A673 (cell line): ENCODE data around the gene KRAS. TPM values are rescaled to one million over a fixed set of nuclear protein-coding genes. Genes with fewer than 3 reads are reported as not detected.

Experiments
- BruUV-seq: library from RNA; stranded (reverse); fragments of 400-500 nt; replicated peaks from 2 replicates; lab custom pipeline; 2021; lab: Mats Ljungman, UMichigan
- CTCF ChIA-PET: fragments of 300-600 bp; sonication (Branson Sonifier 250); formaldehyde crosslinking; loops from one replicate; lab custom pipeline; 2022; ENCODE audit warnings: antibody characterized with exemption; lab: Charles Lee
- POLR2A ChIA-PET: fragments of 300-600 bp; sonication (Branson Sonifier 250); formaldehyde crosslinking; loops from one replicate; lab custom pipeline; 2022; ENCODE audit warnings: antibody characterized with exemption; ENCODE audit not compliant: low non-redundant PET; lab: Charles Lee
- DNase-seq: peaks from one replicate; pipeline ENCODE4 v3.0.0-alpha.2; 2015; ENCODE audit warnings: low spot score
- H3K27ac ChIP-seq: fragments of 200-600 bp; sonication (generic); 2 replicates; pipeline ENCODE4 v1.5.1; 2016; ENCODE audit warnings: mixed run types, low read depth, mild to moderate bottlenecking, mixed read lengths, antibody characterized with exemption, low read length; ENCODE audit not compliant: poor library complexity, severe bottlenecking
- H3K27me3 ChIP-seq: fragments of 200-600 bp; sonication (generic); replicated peaks from 2 replicates; pipeline ENCODE4 v1.6.1; 2017; ENCODE audit warnings: mixed run types, low read depth, mild to moderate bottlenecking, mixed read lengths, antibody characterized with exemption, low read length; ENCODE audit not compliant: insufficient read depth, poor library complexity
- H3K36me3 ChIP-seq: fragments of 200-600 bp; sonication (generic); 2 replicates; pipeline ENCODE4 v1.6.1; 2016; ENCODE audit warnings: mixed run types, mild to moderate bottlenecking, mixed read lengths, antibody characterized with exemption, low read length; ENCODE audit not compliant: insufficient read depth, poor library complexity, severe bottlenecking
- H3K4me1 ChIP-seq: fragments of 200-600 bp; sonication (generic); 2 replicates; pipeline ENCODE4 v1.6.1; 2017; ENCODE audit warnings: mixed run types, mild to moderate bottlenecking, mixed read lengths, antibody characterized with exemption, low read length; ENCODE audit not compliant: insufficient read depth, poor library complexity, severe bottlenecking
- H3K4me3 ChIP-seq: fragments of 200-600 bp; sonication (generic); 2 replicates; pipeline ENCODE4 v1.5.1; 2016; ENCODE audit warnings: low read depth, mixed run types, mild to moderate bottlenecking, mixed read lengths, low read length; ENCODE audit not compliant: poor library complexity, severe bottlenecking
- H3K9me3 ChIP-seq: fragments of 200-600 bp; sonication (generic); 2 replicates; pipeline ENCODE4 v1.6.1; 2016; ENCODE audit warnings: mixed run types, low read depth, mild to moderate bottlenecking, mixed read lengths, antibody characterized with exemption, low read length; ENCODE audit not compliant: poor library complexity, severe bottlenecking
- EZH2 ChIP-seq: fragments of 200-600 bp; sonication (generic); IDR thresholded peaks from 2 replicates; pipeline ENCODE4 v1.6.1; 2017; ENCODE audit warnings: borderline replicate concordance, low read depth, mild to moderate bottlenecking, mixed read lengths, antibody characterized with exemption, low read length; ENCODE audit not compliant: poor library complexity, severe bottlenecking
- intact Hi-C: fragments of 100-400 bp; cut with micrococcal nuclease; formaldehyde crosslinking; loops from one replicate; pipeline ENCODE4 v1.10.0; 2022; ENCODE audit not compliant: unreplicated experiment
- total RNA-seq: library from RNA; stranded (reverse); gene quantifications from 2 replicates; pipeline ENCODE4 v1.2.3, GENCODE V29; 2021
- TF ChIP-seq, protein P1 (sequence below): fragments of 300-800, 200-600 bp; sonication (generic); conservative IDR thresholded peaks from 2 replicates; pipeline ENCODE4 v1.5.1; 2017; ENCODE audit warnings: low read depth, mild to moderate bottlenecking, antibody characterized with exemption, low read length, moderate library complexity, mixed read lengths

KRAS gene
- total RNA-seq, 1 experiment from 2014 or later, result 25.2 TPM

- POLR2A ChIA-PET, result no interaction called here
- Histone ChIP-seq H3K27ac (no peak overlapping the region), H3K4me3 (no peak overlapping the region), H3K9me3 (no peaks in the 10 kb centered on the region), H3K27me3 (no peaks in the 10 kb centered on the region), H3K4me1 (peaks cover 4% of the 10 kb centered on the region), H3K36me3 (no peaks in the 10 kb centered on the region)
- no TSS peak for BruUV-seq
- no peak for DNase-seq
- CTCF ChIA-PET, result no interaction called here
- no peak for TF ChIP-seq EZH2
- TF ChIP-seq, protein P1, sequence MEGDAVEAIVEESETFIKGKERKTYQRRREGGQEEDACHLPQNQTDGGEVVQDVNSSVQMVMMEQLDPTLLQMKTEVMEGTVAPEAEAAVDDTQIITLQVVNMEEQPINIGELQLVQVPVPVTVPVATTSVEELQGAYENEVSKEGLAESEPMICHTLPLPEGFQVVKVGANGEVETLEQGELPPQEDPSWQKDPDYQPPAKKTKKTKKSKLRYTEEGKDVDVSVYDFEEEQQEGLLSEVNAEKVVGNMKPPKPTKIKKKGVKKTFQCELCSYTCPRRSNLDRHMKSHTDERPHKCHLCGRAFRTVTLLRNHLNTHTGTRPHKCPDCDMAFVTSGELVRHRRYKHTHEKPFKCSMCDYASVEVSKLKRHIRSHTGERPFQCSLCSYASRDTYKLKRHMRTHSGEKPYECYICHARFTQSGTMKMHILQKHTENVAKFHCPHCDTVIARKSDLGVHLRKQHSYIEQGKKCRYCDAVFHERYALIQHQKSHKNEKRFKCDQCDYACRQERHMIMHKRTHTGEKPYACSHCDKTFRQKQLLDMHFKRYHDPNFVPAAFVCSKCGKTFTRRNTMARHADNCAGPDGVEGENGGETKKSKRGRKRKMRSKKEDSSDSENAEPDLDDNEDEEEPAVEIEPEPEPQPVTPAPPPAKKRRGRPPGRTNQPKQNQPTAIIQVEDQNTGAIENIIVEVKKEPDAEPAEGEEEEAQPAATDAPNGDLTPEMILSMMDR, result no peak
- intact Hi-C loops, result no loop called here
Observed at GRCh38 chr12:25264114-25264513, 13.4 kb upstream of the KRAS start.

GRCh38 chr12:25263594-25263993, 12.9 kb upstream of the KRAS start:
- Histone ChIP-seq H3K27me3 (no peaks in the 10 kb centered on the region), H3K4me3 (no peak overlapping the region), H3K4me1 (peaks cover 4% of the 10 kb centered on the region), H3K9me3 (no peaks in the 10 kb centered on the region), H3K27ac (no peak overlapping the region), H3K36me3 (no peaks in the 10 kb centered on the region)
- ChIA-PET CTCF (no interaction called here), POLR2A (no interaction called here)
- no TSS peak for BruUV-seq
- DNase-seq, result no peak
- intact Hi-C loops, result no loop called here
- TF ChIP-seq, protein P1, result no peak
- no peak for TF ChIP-seq EZH2

DNA sequence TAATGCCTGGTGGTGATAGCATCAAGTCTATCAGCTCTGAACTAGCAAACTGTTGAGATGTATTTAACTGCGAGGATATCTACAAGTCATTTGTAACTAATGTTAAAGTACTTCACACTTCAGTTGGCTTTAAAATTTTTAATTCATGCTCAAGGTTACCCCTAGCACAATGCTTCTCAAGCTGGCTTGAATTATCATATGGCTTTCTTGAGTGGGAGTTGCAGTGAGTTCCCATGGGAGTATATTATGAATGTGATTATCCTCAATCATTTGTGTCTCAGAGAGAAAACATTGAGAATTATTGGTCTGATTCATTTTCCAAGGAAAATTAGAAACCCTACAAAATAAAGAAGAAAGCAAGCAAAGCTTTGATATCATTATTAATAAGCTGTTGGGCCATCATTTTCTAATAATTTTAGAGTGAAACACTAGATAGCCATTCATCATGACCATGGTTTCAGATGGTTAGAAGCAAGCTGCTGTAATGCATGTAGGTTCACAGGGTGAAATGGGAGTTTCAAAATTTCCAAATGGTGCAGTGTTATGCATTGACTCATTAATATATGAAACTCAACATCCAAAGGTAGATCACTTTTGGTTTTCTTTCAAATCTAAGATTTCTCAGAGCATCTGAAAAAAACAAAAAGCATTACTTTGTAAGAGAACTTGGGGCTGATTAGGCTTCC, 11.8 kb upstream of the KRAS start:
- TF ChIP-seq, protein P1, result no peak
- TF ChIP-seq EZH2, result no peak
- peak; percentile 37 for DNase-seq
- no peaks in the 10 kb centered on the region for H3K27me3 ChIP-seq
- ChIA-PET POLR2A (no interaction called here), CTCF (no interaction called here)
- H3K4me1 ChIP-seq, result peaks cover 4% of the 10 kb centered on the region
- intact Hi-C loops, result no loop called here
- H3K36me3 ChIP-seq, result no peaks in the 10 kb centered on the region
- BruUV-seq, result no TSS peak
- H3K4me3 ChIP-seq, result no peak overlapping the region
- H3K9me3 ChIP-seq, result no peaks in the 10 kb centered on the region
- H3K27ac ChIP-seq, result no peak overlapping the region
